HG03354 (cell line): Measurements from ENCODE around the gene TFEB.

Experiments used
- ATAC-seq: cut with Tn5 transposase; IDR thresholded peaks from one replicate; pipeline ENCODE4 v1.9.1; 2021; ENCODE audit warnings: mild to moderate bottlenecking; ENCODE audit not compliant: unreplicated experiment, poor library complexity, severe bottlenecking

Gene TFEB

DNA sequence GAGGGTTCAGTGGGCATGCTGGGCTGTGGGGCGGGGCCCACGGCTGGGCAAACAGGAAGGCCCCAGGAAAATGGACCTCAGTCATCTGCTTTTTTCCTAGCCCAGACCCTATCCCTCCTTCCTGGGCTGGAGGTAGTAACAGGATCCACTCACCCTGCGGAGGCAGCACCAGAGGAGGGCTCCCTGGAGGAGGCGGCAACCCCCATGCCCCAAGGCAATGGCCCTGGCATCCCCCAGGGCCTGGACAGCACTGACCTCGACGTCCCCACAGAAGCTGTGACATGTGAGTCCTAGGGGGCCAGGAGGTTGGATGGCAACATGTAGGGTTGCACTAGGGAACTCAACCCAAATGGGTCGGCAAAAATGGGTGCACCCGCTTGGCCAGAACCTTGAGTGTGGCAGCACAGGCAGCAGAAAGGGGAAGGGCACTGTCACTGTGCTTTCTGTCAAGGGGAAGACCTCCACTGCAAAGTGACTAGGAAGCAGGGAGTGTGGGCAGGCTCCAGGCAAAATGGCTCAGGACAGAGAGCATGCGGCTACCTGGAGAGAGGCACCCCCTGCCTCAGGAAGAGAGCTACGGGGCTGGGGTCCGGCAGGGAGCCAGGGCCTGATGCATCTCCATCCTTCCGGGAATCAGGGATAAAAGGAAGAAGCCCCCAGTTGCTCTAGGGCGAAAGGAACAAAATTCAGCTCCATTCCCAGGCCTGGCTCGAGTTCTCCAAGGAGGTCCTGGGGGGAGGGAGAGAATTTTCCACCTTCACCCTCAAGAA lies 89.2 kb downstream of the TFEB start:
- ATAC-seq = no peak

DNA sequence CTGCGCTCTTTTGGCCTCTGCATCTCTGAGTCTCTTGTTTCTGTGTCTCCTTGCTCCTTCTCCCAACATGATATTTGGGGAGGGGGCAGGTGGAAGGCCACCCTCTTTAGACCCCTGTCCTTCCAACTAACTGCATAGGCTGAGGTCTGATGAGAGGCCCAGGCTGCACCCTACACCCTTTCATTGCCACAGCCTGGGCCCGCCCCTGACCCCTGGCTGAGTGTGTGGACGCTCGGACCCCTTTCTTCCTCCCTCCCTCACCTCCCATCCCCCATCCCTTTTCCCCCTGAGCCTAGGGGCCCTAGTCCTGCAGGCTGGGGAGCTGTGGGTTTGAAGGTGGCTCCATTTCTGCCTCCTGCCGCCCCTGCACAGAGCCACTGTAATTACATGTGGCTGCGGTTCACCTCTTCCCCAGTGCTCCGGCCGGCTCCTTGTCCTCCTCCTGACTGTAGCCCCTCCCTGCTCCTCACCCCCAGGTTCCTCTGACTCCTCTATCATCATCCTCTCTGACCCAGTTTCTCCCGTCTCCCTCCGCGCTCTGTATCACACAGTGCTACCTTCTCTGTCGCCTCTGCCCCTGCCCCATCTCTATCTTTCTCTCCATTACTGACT lies 90.3 kb downstream of the TFEB start:
- no peak for ATAC-seq

DNA sequence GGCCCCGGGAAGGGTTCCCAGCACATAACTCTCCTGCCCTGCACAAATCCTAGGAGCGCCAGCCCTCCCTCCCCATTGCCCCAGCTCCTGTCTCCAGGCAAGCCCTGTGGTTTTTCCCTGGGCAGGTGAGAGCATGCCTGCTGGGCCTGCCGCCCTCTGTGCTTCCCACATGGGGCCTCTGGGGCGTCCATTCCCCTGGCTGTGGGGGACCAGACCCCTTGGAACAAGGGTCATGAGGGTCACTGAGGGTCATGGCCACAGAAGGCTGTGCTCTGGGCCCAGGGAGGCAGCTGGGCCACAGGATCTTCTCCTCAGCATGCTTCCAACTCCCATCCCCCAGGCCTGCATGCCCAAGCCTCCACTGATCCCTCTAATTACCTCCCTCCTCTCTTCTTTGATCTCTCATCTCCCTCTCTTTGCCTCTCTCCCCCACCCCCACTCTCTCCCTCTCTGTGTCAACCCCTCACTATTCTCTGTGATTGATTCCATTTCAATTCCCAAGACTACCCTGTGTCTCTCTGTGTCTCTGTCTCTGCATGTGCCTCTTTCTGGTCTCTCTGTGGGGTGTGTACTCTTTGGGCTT lies 91.0 kb downstream of the TFEB start:
- no peak for ATAC-seq

DNA sequence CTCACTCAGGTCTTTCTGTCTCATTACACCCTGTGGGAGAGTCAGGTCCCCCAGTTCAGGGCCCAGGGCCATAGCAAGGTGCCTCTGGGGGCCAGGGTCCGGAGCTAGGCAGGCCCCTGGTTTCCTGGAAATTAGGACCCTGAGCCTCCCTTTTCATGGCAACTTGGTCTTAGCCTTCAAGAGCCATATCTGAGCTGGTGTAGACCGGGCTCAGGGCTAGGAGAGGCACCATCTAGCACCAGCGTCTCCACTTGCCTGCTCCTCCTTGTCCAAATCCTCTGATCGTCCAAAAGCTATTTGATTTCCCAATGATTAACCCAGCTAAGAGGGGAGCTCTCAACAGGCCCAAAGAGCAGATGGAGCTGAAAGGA lies 91.5 kb downstream of the TFEB start:
- no peak for ATAC-seq

DNA sequence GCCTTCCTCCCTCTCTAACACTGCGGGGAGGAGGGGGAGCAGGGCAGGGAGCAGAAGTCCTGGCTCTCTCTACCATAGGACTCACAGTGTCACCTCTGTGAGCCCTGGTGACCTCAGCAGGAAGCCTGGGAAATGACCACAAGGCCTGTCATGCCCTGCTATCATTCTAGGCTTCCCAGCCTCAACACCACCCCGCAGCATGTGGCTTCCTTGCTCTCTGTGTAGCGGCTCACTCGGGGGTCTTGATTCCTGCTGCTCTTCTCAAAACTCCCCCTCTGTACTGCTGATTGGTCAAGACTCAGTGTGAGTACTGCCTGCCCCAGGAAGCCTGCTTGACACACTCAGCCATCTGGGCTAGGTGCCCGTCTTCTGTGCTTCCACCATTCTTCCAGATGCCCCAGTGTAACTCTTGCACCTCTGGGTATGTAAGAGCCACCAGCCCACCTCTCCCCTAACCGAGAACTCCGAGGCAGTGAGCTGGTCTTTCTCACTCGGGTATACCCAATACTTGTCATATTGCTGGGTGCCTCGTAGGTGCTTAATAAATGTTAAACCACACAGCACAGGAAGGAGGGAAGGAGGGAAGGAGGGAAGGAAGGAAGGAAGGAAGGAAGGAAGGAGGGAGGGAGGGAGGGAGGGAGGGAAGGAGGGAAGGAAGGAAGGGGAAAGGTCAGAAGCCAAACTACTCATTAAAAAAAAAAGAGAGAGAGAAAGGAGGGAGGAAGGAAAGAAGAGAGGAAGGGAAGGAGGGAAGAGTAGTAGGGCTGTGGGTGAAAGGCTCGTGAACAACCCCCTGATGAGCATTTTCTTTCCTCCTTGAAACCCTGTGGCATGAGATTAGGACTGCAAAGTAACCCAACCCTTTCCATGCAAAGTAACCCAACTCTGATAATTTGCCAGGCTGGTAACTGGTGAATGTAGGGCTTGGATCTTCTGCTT lies 92.2 kb downstream of the TFEB start:
- ATAC-seq = no peak

DNA sequence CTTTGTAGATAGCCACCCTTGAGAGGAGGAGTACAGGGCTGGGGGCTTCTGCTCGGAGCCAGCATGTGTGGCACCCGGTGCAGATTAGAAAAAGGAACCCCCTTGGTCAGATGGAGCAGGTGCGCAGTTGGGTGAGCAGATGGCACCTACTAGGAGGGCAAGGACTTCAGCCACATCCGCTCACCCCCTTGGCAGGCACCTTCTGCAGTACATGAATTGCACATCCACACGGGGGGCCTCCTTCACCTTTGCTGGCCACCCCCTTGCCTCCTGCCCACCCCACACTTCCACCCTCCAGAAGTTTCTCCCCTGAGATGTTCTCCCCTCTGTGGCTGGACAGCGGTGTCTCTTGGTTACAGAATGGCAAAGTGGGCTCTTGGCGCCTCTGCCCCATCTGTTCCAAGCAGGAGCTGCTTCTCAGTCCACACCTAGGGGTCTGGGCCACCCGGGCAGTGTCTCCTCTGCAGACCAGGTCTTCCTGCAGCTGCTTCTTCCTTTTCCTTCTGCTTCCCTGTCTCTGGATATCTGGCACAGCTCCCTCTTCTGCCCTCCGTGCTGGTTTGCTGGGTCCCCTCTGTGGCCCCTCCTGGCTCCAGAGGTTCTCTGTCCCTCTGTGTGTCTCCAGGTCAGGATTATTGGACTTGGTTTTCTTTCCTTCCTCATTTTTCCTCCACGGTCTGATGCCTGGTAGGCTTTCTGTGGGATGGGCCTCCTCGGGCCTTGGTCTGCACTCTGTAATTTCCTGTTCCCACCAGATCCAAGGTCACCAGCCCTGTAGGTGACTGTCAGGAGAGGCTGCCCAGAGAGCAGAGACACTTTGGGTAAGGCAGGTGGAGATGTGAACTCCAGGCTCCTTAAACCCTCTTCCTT lies 93.1 kb downstream of the TFEB start:
- no peak for ATAC-seq

DNA sequence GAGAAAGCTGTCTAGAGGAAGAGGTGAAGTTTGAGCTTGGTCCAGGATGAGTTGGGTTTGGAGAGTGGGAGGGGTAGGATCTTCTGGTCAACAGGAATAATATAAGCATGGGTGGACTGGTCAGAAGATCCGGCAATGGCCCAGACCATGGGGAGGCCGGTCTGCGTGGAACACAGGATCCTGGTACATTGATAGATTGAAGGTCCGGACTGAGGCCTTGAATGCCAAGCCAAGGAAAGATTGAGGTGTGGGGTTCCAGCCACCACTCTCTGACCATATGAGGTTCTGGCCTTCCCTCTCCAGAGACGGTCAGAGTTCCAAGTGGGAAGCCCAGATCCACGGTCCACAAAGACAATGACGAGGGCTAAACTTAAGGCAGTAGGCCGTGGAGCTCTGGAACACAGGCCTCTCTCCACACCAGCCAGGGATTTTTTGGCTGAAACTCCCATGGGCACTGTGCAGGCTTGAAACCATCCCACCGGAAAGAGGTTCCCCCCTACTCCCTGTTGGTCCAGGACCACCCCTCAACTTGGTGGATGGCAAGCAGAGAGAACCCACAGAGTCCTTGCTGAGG lies 94.0 kb downstream of the TFEB start:
- ATAC-seq = no peak

DNA sequence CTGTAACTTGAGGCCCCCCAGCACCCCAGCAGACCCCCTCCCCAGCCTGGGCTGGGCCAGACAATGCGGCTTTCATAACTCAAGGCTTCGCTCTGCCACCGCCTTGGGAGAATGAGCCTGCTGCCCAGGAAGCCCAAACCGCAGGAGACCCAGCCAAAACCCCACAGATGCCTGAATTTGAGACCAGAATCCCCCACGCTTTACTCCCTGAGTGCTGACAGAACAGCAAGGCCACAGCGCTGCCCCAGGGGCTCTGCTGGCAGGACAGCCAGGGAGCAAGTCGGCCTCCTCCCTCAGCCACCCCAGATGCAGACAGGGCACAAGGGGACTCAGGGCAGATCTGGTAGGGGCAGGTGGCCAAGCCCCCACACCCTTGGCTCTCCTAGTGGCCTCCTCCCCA lies 95.0 kb downstream of the TFEB start:
- ATAC-seq = no peak

DNA sequence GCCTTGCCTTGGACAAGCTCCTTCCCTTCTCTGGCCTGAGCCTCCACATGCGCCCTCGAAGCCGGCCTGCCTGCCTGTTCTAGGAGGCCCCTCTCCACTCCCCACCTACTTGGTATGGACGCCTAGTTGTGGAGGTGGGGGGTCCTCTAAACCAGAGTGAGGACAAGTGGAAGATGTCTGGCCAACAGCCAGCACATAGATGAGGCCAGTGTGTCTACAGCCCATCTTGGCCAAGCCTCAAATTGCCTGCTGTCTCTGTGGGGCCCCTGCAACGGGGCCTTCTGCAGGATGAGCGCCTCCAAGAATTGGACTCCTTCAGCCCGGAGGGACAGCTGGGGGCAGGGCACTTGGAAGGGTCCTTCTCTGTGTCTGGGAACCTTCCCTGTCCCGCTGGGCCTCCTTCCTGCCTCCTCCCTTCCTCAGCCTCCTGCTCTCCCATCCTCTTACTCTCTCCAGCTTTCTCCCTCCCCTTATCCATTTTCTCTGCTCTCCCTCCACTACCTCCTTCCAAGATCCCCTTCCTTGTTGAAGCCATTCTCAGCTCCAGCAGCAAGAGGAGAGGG lies 95.5 kb downstream of the TFEB start:
- ATAC-seq = no peak

DNA sequence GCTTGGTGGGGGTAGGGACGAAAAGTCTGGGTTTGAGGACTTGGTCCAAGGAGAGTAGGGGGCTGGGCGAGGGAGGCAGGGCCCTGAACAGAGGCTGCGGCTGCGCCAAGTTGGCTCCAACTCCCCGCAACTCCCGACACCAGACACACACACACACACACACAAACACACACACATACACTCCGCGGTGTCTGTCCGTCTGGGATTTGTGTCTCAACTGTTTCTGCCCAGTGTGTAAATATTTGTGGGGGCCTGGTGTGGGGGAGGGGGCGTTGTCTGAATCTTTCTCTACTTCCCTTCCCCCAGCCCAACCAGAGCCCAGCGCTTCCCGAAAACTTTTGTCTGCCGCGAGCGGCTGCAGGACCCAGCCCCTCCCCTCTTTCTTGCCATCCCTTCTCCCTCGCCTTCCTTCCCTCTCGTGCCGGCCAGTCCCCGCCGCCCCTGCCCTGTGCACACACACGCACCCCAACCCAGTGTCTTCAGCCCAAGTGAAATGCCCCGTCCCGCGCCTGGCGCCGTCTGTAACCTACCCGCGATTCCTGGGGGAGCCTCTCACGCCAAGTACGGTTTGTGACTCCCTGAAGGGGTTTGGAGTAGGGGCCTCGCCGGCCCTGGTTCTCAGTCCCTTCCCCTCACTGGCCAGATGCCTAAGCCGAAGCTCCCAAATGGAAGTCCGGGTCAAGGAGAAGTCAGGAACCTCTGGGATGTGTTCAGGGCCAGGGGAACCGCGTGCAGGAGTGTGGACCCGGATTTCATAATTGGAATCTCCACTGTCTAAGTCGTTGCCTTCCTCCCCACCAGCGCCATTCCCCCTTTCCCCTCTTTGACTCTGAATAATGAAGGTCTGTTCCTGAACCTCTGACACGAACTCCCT lies 96.2 kb downstream of the TFEB start:
- ATAC-seq = no peak

DNA sequence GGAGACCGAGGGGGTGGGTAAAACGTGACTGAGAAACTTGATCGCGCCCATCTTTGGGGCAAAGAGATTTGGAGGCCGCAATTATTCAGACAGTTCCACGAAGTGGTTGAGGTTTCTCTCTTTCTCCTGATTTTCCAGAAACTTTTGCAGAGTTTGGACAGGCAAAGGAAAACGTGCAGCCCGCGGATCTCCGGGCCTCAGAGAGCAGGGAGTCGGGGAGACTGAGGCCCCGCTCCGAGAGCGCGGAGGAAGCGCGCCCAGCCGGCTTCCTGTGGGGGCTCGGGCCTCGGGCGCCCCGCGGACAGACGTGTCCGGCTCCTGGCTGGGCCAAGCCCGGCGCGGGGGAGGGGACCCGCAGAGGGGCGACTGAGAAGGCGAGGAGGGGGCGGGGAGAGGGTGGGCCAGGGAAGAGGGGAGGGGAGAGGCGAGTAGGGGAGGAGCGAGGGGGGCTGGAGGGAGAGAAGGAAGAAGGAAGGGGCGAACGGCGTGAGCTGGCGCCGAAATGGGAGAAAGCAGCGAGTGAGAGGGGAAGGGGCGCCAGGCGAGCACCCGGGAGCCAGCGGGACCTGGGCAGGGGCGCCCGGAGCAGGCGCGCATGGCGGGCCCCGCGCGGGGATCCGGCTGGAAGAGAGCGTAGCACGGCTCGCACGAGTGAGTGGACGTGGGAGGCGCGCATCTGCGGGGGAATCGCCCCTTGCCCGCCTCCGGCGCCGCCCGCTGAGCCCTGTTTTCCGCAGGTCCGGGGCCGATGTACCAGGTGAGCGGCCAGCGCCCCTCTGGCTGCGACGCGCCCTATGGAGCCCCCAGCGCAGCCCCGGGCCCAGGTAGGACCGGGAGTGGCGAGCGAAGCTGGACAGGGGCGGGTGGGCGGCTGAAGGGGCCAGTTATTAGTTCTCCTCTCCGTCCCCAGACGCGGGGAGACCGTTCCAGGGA lies 97.1 kb downstream of the TFEB start, which contains the start of gene MDFI:
Gene MDFI, plus strand, starts transcription at position 467 of the 933 bp plus-strand sequence. Its CDS starts 282 bp downstream, at position 749.
- no peak for ATAC-seq

DNA sequence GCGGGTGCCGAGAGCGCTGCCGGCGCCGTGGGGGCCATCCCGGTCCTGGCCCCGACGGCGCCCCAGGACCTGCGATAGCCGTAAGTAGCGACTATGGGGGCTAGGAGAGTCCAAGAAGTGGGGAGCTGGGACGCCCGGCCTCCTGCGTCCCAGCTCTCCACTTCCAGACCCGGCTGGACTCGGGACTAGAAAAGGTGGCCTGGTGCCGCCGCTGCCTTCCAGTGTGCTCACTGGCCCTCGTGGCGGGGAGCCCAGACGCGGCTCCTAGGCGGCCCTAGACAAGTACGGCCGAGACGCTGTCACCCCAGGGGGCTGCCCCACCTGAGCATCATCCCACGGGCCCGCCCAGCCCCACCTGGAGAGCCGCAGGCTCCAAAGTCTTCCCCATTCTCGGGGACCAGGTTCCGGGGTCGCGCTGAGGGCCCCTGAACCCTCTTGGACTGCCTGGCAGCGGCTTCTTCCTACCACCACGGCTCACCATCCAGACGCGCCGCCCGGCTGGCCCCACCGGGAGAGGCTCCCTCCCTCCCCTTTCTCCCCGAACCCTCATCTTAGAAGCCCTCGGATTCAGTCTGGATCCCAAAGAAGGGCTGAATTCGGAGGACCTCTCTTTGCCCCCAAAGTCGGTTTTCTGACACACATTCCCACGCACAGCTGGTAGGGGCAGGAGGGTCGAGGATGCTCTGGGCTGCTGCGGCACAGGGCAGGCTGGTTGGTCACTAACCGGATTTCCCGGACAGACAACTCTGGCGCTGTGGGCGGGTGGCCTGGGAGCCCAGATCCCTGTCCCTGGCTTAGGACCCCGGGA lies 98.0 kb downstream of the TFEB start:
- ATAC-seq = no peak

DNA sequence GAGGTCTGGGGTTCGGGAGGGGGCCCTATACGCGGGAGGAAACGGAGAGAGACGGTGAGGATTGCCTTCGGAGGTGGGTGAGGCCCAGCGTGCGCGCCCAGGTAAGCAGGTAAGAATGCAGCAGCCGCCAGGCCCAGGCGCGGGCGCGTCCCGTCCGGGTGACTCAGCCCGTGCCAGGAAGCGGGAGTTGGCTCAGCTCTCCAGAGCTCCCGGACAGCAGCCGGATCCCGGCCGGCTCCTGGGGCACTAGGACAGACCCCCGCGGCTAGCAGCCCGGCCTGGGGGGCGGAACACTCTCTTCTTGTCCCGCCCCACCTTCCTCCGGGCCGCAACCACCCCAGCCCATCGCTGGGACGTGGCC lies 98.6 kb downstream of the TFEB start:
- ATAC-seq = no peak

DNA sequence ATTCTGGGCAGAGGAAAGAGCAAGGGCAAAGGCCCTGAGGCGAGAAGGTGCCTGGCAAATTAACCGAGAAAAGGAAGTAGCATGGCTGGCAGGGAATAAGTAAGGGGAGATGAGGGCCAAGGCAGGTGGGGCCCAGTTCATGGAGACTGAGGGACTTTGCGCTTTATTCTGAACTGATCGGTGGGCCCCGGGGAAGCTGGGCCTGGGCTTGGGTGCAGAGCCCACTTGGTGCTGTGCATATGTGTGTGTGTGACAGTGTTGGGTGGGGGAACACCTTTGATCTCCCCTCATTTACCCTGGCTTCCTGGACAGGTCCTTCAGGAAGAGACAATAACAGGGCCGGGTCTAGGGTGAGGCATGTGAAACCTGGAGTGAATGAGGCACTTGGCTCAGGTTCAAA lies 100.0 kb downstream of the TFEB start:
- no peak for ATAC-seq

DNA sequence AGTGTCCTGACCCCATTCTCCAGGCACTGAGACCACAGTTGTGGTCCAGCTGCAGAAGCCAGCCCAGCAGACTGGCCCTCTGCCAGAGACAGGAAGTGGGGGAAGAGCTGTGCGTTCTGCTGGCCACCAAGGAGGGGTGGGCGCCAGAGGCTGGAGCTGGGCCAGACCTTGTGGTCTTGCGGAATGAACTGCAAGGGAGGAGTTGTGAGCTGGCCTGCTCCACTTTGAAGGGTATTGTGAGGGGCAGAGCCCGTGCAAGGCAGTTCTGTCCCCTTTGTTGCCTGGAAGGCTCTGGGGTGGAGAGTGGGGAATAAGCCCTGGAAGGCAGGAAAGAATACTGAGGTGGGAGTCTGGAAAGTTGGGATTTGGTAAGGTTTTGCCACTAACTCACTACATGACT lies 100.8 kb downstream of the TFEB start:
- ATAC-seq = no peak
